IPS-18c (cell line): ENCODE measurements around the gene CAMK2A.

Experiments
- H3K4me3 ChIP-seq: 2 replicates; pipeline ENCODE4 v1.7.0; 2013; ENCODE audit warnings: low read depth, mild to moderate bottlenecking, low read length, moderate library complexity; ENCODE audit not compliant: insufficient read depth
- H3K9me3 ChIP-seq: one replicate; pipeline ENCODE4 v1.6.1; 2013; ENCODE audit warnings: mild to moderate bottlenecking, low read length, moderate library complexity; ENCODE audit not compliant: control insufficient read depth, insufficient read depth

CAMK2A gene

GRCh38 chr5:150181027-150181426 lies 108.5 kb downstream of the CAMK2A start:
- no peak overlapping the region for H3K4me3 ChIP-seq
- no peaks in the 10 kb centered on the region for H3K9me3 ChIP-seq

- Histone ChIP-seq H3K4me3 (no peak overlapping the region), H3K9me3 (no peaks in the 10 kb centered on the region)
Observed at GRCh38 chr5:150180241-150181026, 109.1 kb downstream of the CAMK2A start.

GRCh38 chr5:150179019-150179620 lies 110.5 kb downstream of the CAMK2A start:
- no peak overlapping the region for H3K4me3 ChIP-seq
- no peaks in the 10 kb centered on the region for H3K9me3 ChIP-seq

GRCh38 chr5:150178262-150178661 lies 111.3 kb downstream of the CAMK2A start:
- Histone ChIP-seq H3K4me3 (no peak overlapping the region), H3K9me3 (no peaks in the 10 kb centered on the region)

GRCh38 chr5:150177721-150178120 lies 111.9 kb downstream of the CAMK2A start:
- Histone ChIP-seq H3K4me3 (no peak overlapping the region), H3K9me3 (no peaks in the 10 kb centered on the region)

GRCh38 chr5:150176745-150177477 lies 112.7 kb downstream of the CAMK2A start:
- H3K4me3 ChIP-seq = no peak overlapping the region
- no peaks in the 10 kb centered on the region for H3K9me3 ChIP-seq

GRCh38 chr5:150175536-150175935 lies 114.0 kb downstream of the CAMK2A start:
- no peak overlapping the region for H3K4me3 ChIP-seq
- no peaks in the 10 kb centered on the region for H3K9me3 ChIP-seq

GRCh38 chr5:150175076-150175475 lies 114.5 kb downstream of the CAMK2A start:
- Histone ChIP-seq H3K9me3 (no peaks in the 10 kb centered on the region), H3K4me3 (no peak overlapping the region)

- no peak overlapping the region for H3K4me3 ChIP-seq
Observed at GRCh38 chr5:150174285-150174684, 115.3 kb downstream of the CAMK2A start.

GRCh38 chr5:150173161-150173560 lies 116.4 kb downstream of the CAMK2A start:
- Histone ChIP-seq H3K9me3 (no peaks in the 10 kb centered on the region), H3K4me3 (no peak overlapping the region)

More at GRCh38 chr5:150174285-150174684, 115.3 kb downstream of the CAMK2A start:
- no peaks in the 10 kb centered on the region for H3K9me3 ChIP-seq

GRCh38 chr5:150172556-150172955 lies 117.0 kb downstream of the CAMK2A start:
- no peak overlapping the region for H3K4me3 ChIP-seq
- no peaks in the 10 kb centered on the region for H3K9me3 ChIP-seq

- Histone ChIP-seq H3K9me3 (no peaks in the 10 kb centered on the region), H3K4me3 (no peak overlapping the region)
Observed at GRCh38 chr5:150172145-150172544, 117.4 kb downstream of the CAMK2A start.
